ENCODE measurements around the gene RAP1GDS1. TPM values are rescaled to one million over a fixed set of nuclear protein-coding genes. Genes with fewer than 3 reads are reported as not detected.

Gene RAP1GDS1
- polyA plus RNA-seq, 3 donors: 23.6 to 37.9 (median 37.8) TPM

DNA sequence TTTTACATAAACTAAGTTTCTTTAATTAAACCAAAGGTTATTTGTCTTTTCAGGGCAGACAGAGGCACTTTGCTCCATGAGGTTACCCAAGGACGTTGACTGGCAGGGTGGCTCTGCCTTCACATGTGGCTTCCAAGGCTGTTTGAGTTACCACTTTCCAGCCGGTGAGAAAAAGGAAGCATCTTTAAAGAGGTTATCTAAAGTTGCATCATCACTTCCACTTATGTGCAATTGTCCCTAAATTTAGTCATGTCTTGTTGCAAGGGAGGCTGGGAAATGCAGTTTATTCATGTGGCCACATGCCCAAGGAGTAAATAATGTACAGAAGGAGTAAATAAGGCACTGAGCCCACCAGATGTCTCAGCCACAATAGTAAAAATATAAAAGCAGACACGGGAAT lies 29.0 kb upstream of the RAP1GDS1 start:
- TF ChIP-seq, protein P1, sequence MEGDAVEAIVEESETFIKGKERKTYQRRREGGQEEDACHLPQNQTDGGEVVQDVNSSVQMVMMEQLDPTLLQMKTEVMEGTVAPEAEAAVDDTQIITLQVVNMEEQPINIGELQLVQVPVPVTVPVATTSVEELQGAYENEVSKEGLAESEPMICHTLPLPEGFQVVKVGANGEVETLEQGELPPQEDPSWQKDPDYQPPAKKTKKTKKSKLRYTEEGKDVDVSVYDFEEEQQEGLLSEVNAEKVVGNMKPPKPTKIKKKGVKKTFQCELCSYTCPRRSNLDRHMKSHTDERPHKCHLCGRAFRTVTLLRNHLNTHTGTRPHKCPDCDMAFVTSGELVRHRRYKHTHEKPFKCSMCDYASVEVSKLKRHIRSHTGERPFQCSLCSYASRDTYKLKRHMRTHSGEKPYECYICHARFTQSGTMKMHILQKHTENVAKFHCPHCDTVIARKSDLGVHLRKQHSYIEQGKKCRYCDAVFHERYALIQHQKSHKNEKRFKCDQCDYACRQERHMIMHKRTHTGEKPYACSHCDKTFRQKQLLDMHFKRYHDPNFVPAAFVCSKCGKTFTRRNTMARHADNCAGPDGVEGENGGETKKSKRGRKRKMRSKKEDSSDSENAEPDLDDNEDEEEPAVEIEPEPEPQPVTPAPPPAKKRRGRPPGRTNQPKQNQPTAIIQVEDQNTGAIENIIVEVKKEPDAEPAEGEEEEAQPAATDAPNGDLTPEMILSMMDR (IDR thresholded peaks at IDR 0.05): no peak
- Histone ChIP-seq H3K27me3 (ENCODE audit: control insufficient read depth in 2 of 2, insufficient read depth in 2 of 2, low read length in 2 of 2) (no peaks in the 10 kb centered on the region), H3K79me2 (ENCODE audit: insufficient read depth, low read length) (no peaks in the 10 kb centered on the region), H4K20me1 (ENCODE audit: insufficient read depth, low read length) (no peaks in the 10 kb centered on the region), H3K9me3 (replicated peaks in 1 of 2; ENCODE audit: control insufficient read depth in 1 of 2, insufficient read depth in 1 of 2, low read length in 2 of 2) (no peaks in the 10 kb centered on the region), H3K4me1 (ENCODE audit: control insufficient read depth in 1 of 2, insufficient read depth in 2 of 2, low read length in 2 of 2) (peaks cover 0 to 4% of the 10 kb centered on the region in 2 donors), H3K4me2 (replicated peaks; ENCODE audit: extremely low read depth, low read length, poor library complexity, severe bottlenecking) (no peak overlapping the region), H3K27ac (ENCODE audit: low read depth in 1 of 2, low read length in 2 of 2) (no peak overlapping the region), H2AFZ (ENCODE audit: insufficient read depth, low read depth, low read length, poor library complexity, severe bottlenecking) (no peak overlapping the region), H3K9ac (ENCODE audit: insufficient read depth, low read length, poor library complexity, severe bottlenecking) (no peak overlapping the region), H3K36me3 (replicated peaks in 1 of 2; ENCODE audit: control insufficient read depth in 1 of 2, insufficient read depth in 2 of 2, low read length in 2 of 2) (no peaks in the 10 kb centered on the region), H3K4me3 (replicated peaks in 1 of 3; ENCODE audit: low read depth in 2 of 3, low read length in 3 of 3) (no peak overlapping the region)
- Mint-ChIP-seq H3K9me3 (peaks cover 0 to 4% (median 0%) of the 10 kb centered on the region in 7 donors), H3K27me3 (ENCODE audit: low read depth in 3 of 3) (no peaks in the 10 kb centered on the region), H3K27ac (peak overlapping the region in 3 of 7 donors; percentile 15 to 58 (median 53)), H3K4me1 (peaks cover 4% of the 10 kb centered on the region), H3K36me3 (no peaks in the 10 kb centered on the region), H3K4me3 (no peak overlapping the region)
- peak; percentile 71 to 81 (median 76) for DNase-seq
- no CpG with 5 or more reads among the region's 3 CpGs for WGBS (ENCODE audit: insufficient coverage)
- intact Hi-C loops (cut with micrococcal nuclease): no loop called here

- H3K4me1 Mint-ChIP-seq: peaks cover 3% of the 10 kb centered on the region
- Histone ChIP-seq H3K4me1 (ENCODE audit: control insufficient read depth in 1 of 2, insufficient read depth in 2 of 2, low read length in 2 of 2) (peaks cover 0 to 2% of the 10 kb centered on the region in 2 donors), H3K27ac (ENCODE audit: low read depth in 1 of 2, low read length in 2 of 2) (no peak overlapping the region), H3K9me3 (replicated peaks in 1 of 2; ENCODE audit: control insufficient read depth in 1 of 2, insufficient read depth in 1 of 2, low read length in 2 of 2) (no peaks in the 10 kb centered on the region), H3K9ac (ENCODE audit: insufficient read depth, low read length, poor library complexity, severe bottlenecking) (no peak overlapping the region), H4K20me1 (ENCODE audit: insufficient read depth, low read length) (no peaks in the 10 kb centered on the region), H3K4me3 (replicated peaks in 1 of 3; ENCODE audit: low read depth in 2 of 3, low read length in 3 of 3) (no peak overlapping the region), H3K27me3 (ENCODE audit: control insufficient read depth in 2 of 2, insufficient read depth in 2 of 2, low read length in 2 of 2) (no peaks in the 10 kb centered on the region), H3K36me3 (replicated peaks in 1 of 2; ENCODE audit: control insufficient read depth in 1 of 2, insufficient read depth in 2 of 2, low read length in 2 of 2) (no peaks in the 10 kb centered on the region), H2AFZ (ENCODE audit: insufficient read depth, low read depth, low read length, poor library complexity, severe bottlenecking) (no peak overlapping the region), H3K79me2 (ENCODE audit: insufficient read depth, low read length) (no peaks in the 10 kb centered on the region), H3K4me2 (replicated peaks; ENCODE audit: extremely low read depth, low read length, poor library complexity, severe bottlenecking) (no peak overlapping the region)
- TF ChIP-seq, protein P1 (IDR thresholded peaks at IDR 0.05): no peak
- H3K27ac Mint-ChIP-seq: no peak overlapping the region
- H3K9me3 Mint-ChIP-seq: peaks cover 0 to 6% (median 3%) of the 10 kb centered on the region in 7 donors
- no peak for DNase-seq
- no peaks in the 10 kb centered on the region for H3K27me3 Mint-ChIP-seq (ENCODE audit: low read depth in 3 of 3)
- H3K36me3 Mint-ChIP-seq: no peaks in the 10 kb centered on the region
- no peak overlapping the region for H3K4me3 Mint-ChIP-seq
- 100% methylated on average over 1 of the region's 3 CpGs for WGBS (ENCODE audit: insufficient coverage)
- intact Hi-C loops (cut with micrococcal nuclease): no loop called here
These were observed 24.0 kb upstream of the RAP1GDS1 start for GRCh38 chr4:98237204-98237603.

Measured in CD14-positive monocyte (primary cell).